HG02678 (cell line): ENCODE measurements around the gene ENDOG.
"Not testable (repeated sequence)": the region's sequence is repeated elsewhere in the genome, so short reads cannot be mapped to it uniquely, and the experiment has no call there.

Source experiments
- ATAC-seq: cut with Tn5 transposase; IDR thresholded peaks from one replicate; pipeline ENCODE4 v1.9.1; 2021; ENCODE audit warnings: mild to moderate bottlenecking, moderate library complexity; ENCODE audit not compliant: unreplicated experiment

The ENDOG gene

DNA sequence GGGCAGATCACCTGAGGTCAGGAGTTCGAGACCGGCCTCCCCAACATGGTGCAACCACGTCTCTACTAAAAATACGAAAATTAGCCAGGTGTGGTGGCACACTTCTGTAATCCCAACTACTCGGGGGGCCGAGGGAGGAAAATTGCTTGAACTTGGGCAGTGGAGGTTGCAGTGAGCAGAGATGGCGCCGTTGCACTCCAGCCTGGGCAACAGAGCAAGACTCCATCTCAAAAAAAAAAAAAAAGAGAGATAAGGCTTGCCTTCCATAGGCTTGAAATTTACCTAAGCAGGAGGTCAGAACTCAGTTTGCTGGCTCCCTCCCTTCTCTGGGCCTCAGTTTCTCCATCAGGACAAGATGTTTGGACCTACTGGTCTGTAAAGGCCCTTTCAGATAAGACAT lies 10.0 kb downstream of the ENDOG start:
- no peak for ATAC-seq

DNA sequence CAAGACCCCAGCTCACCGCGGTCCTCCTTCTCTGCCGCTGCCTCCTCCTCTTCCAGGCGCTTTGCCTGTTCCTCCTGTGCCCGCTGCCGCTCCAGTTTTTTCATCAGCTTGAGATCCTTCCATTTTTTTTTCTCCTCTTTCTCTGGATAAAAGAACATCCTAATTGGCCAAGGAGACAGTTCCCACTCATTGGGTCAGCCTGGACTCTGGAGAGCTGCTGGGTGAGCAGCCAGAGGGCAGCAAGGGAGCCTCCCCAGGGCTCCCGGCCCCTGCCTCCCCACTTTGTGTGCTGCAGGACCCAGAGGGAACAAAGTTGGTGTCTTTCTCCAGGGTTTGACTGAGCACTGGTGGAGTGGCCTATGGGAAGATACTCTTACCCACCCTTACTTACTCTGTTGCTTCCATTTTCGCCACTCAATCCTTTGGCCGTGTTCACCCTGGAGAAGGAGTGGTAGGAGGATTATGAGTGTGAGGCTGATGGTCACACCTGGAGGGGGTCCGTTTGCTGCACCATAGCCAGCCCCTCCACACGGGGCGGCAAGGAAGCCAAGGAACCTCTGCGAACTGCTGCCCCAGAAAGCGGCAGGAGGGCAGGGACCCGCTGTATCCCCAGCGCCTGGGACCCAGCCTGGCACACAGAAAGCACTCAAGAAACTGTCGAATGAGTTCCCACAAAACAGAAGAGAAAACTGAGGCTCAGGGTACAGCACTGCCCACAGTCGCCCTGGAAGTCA lies 10.6 kb downstream of the ENDOG start:
- no peak for ATAC-seq

DNA sequence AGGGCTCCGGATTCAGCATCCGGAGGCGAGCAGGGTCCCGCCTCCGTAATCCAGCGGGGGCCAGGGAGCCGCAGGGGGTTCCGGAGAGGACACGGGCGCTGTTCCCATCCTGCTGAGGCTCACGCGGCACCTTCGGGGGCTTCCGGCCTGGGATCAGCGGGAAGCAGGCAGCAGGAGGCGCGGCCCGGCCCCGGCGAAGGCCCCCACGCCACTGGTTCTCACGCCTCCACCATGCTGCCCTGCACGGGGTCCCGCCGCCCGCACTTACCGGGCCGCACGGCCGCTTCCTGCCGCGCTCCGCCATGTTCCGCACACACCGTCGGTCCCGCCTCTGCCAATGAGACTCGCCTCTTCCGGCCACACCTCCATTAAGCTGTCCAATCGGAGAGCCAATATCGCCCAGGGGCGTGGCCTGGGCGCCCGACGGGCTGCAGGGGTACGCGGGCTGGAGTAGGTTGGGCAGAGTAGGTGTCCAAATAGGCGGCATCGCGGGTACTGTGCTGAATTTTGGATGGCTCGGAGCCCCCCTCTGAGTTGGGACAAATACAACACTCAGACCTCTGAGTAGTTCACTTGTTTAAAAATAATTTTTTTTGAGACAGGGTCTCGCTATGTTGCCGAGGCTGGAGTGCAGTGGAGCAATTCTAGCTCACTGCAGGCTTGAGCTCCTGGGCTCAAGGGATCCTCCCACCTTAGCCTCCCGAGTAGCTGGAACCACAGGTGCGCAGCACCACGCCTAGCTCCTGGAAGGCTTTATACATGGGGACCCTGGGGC lies 11.4 kb downstream of the ENDOG start, which contains the start of gene SPOUT1:
SPOUT1 (minus strand) TSS at position 318 of the 775 bp plus-strand sequence; CDS start at position 304, 14 bp downstream.
- peak; percentile 98 for ATAC-seq

DNA sequence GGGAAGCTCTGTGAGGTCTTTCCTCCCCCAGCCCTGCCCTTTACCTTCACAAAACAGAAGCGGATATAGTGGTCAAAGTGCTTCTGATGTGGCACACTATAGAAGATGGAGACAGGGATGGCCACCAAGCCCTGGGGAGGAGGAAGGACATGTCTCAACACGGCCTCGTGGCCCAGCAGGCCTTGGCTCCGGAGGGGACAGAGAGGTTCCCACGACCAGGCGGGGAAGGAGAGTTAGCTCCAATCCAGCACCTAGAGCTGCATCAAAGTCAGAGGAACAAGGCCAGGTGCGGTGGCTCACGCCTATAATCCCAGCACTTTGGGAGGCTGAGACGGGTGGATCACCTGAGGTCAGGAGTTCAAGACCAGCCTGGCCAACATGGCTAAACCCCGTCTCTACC lies 15.4 kb downstream of the ENDOG start:
- ATAC-seq, result no peak

DNA sequence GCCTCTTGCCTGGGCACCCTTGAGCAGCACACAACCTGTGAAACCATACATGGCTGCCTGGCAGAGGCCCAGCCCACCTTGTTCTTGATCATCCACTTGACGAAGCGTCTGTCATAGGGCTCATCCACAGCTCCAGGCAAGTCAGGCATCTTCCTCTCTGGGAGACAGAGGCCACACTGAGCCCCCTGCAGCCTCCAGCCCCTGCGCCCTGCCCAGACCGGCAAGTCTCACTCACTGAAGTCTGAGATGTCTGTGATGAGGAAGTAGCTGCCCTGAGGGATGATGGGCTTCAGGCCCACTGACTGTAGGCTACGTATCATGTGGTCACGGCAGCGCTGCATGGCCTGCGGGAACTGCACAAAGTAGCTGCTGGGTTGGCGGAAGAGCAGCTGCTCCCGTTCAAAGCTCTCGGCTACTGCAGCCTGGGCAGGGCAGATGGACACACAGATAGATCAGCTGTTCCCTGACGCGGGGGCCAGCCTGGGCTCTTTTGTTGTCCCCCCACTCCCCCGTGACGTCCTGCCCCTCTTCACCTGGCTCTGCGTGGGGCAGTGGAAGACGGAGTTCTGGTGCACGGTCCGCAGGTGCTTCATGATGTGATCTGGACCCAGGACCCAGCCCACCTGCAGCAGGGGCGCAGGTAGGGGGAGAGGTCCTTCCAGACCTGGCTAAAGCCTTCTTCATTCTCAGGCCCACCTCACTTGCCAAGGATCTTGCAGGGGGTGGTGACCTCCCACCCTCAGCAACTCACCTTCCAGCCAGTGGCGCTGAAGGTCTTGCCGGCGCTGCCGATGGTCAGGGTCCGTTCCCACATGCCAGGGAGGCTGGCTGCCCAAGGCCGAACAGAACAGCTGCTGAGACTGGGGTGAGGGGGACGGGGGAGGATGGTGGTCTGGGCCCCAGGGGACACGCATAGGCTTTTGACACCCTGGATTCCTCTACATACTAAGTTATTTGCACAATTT lies 17.2 kb downstream of the ENDOG start:
- ATAC-seq, result no peak

DNA sequence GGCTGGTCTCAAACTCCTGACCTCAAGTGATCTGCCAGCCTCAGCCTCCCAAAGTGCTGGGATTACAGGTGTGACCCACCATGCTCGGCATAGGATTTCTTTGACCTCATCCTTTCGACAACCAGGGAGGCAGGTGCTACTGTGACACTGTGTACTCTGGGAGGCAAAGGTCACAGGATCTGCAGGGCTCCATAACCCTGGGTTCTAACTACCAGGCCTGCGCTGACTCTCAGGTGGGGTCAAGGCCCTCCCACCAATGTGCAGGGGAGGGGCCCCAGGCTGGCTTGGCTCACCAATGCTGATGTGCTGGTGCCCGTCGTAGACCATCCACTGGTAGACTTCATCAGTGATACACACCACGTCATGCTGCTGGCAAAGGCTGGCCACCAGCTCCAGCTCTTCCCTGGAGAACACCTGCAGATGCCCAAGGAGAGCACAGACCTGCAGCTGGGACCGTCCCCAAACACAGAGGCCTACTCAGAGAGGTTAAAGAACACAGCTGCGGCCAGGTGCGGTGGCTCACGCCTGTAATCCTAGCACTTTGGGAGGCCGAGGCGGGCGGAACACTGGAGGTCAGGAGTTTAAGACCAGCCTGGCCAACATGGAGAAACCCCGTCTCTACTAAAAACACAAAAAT lies 18.3 kb downstream of the ENDOG start:
- ATAC-seq, result no peak

DNA sequence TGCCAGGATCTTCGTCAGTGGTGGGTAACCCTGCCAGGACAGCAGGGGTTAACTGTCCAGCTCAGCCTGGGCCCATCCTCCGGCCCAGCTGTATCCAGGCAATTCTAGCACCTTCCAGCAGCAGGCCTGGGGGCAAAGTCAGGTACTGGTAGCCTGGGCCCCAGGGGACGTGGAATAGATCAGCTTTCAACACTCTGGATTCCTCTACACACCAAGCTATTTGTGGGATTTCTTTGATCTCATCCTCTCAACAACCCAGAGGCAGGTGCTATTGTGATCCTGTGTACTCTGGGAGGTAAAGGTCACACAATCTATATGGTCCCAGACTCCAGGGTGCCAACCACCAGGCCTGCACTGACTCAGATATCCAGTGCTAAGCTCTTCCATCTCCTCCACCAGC lies 20.0 kb downstream of the ENDOG start:
- no peak for ATAC-seq

DNA sequence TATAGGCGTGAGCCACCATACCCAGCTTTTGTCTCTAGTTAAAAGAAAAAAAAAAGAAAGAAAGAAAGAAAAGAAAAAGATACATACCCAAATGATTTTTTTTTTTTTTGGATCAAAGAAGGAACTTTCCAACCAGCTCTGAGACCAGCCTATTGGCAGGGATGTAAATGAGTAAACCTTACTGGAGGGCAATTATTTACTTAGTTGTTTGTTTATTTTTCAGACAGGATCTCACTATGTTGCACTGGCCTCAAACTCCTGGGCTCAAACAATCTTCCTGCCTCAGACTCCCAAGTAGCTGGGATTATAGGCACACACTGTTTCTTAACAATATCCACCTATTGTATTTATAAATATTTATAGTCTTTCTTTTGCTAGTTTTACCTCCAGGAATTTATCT lies 22.2 kb downstream of the ENDOG start:
- ATAC-seq, result no peak

DNA sequence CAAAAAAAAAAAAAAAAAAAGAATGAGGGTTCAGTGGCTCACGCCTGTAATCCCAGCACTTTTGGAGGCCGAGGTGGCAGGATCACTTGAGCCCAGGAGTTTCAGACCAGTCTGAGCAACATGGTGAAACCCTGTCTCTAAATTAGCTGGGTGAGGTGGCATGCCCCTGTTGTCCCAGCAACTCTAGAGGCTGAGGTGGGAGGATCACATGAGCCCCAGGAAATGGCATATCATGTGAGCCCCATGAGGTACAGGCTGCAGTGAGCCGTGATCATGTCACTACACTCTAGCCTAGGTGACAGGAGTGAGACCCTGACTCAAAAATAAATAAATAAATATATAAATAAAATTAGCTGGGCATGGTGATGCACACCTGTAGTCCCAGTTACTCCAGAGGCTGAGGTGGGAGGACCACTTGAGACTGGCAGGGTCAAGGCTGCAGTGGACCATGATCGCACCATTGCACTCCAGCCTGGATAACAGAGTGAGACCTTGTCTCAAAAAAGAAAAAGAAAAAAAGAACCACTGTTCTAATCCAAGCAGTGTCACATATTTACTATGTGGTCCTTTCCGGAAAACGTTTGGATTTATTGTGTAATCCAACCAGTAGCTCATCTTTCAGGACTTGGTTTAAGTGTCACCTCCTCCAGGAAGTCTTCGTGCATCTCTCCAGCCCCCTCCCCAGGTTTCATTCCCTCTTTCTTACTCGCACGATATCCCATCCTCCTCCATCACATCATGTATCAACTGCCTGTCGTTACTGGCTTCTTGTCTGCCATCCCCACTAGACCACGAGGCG lies 23.6 kb downstream of the ENDOG start:
- no peak for ATAC-seq

DNA sequence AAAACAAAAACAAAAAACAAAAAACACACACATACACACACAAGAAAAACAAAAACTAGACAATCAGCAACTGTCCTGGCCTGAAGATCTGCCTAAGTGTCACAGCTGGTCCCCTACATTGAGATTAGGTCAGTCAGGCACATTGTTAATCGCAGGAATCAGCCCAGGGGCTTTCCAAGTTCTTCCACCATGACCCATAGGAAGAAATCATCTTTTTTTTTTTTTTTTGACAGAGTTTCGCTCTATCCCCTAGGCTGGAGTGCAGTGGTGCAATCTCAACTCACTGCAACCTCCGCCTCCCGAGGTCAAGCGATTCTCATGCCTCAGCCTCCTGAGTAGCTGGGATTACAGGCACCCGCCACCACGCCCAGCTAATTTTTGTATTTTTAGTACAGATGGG lies 24.9 kb downstream of the ENDOG start:
- ATAC-seq, result not testable (repeated sequence)

DNA sequence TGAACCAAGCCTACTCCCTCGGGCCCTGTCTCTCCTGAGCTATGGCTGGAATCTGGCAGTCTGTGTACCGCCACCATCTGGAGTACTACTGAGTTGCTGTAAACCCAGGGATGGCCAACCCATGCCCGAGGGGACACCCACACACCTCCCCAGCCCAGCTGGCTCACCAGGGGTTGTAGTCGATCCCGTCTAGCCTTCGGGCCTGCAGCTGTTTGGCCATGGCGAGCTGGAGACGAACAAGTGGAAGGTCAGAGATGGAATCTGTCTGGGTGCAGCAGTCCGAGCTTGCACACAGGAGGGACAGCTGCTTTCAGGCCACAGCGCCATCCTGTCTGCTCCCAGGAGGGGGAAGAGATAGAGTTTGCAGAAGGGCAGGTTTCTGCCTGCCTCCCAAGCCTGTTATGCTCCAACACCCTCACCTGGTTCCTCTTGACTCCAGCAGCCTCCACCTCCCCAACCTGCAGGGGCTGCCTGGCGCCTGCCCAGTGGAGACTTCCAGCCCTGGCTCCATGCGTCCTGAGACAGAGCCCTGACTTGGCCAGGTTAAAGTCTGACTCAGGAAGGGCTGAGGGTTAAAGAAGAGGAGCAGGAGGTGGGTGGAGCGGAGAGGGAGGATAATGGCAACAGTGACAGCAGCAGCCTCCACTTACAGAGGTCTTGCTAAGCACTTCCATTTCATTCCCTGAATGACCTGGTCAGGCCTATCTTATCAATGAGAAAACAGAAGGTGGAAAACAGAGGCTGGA lies 27.1 kb downstream of the ENDOG start:
- ATAC-seq, result no peak

DNA sequence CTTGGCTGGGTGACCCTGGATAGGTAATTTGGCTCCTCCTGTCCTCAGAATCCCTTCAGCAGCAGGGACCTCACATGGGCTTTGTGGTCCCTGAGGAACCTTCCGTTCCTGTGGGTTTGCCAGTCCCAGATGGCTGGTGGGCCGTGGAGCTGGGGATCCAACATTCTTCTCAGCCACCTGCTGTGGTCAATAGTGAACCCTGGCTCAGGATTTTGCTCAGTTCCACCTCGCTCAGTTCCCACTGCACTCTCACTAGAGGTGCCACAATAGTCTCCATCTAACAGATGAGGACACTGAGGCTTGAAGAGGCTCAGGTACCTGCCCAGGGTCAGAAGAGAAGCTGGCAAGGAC lies 28.4 kb downstream of the ENDOG start:
- no peak for ATAC-seq

DNA sequence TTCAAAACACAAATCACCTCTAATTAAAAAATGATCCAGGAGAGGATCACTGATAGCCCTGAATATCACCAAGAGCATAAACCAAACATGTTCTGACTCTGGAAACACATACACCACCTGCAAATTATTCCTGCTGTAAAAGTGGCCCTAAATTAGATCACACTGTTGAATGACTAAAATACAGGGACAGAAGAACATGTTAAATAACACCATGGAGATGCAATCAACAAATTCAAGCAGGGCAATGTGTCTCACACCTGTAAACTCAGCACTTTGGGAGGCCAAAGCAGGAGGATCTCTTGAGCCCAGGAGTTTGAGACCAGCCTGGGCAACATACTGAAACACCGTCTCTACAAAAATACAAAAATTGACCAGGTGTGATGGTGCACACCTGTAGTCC lies 29.5 kb downstream of the ENDOG start:
- ATAC-seq, result no peak

DNA sequence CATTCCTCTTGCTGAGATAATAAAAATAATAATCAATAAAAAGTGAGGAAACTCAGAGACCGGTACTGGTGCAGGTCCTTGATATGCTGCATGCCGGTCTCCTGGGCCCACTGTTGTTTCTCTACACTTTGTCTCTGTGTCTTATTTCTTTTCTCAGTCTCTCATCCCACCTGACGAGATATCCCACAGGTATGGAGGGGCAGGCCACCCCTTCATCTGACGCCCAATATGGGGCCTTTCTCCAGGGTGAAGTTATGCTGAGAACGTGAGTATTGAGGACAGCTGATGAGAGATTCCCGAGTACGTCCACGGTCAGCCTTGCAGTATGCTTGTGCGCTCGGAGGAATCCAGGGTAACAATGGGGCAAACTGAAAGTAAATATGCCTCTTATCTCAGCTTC lies 32.7 kb downstream of the ENDOG start:
- not testable (repeated sequence) for ATAC-seq

DNA sequence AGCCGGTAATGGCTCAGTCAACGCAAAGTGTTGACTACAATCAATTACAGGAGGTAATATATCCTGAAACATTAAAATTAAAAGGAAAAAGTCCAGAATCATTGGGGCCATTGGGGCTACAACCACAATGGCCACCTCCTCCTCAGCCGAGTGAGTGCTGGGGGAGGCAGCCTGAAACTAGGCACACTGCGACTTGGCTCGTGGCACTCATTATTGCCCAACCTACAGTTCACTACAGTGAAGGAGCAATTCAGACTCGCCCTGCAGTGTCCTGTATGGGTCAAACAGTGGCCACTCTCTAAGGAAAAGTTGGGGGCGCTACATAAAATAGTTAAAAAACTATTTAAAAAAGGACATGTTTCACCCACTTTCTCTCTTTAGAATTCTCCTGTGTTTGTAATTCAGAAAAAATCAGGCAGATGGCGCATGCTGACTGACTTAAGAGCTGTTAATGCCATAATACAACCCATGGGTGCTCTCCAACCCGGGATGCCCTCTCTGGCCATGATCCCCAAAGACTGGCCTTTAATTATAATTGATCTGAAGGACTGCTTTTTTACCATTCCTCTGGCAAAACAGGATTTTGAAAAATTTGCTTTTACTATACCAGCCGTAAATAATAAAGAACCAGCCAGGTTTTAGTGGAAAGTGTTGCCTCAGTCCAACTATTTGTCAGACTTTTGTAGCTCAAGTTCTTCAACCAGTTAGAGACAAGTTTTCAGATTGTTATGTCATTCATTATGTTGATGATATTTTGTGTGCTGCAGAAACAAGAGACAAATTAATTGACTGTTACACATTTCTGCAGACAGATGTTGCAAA lies 33.7 kb downstream of the ENDOG start:
- ATAC-seq, result not testable (repeated sequence)

DNA sequence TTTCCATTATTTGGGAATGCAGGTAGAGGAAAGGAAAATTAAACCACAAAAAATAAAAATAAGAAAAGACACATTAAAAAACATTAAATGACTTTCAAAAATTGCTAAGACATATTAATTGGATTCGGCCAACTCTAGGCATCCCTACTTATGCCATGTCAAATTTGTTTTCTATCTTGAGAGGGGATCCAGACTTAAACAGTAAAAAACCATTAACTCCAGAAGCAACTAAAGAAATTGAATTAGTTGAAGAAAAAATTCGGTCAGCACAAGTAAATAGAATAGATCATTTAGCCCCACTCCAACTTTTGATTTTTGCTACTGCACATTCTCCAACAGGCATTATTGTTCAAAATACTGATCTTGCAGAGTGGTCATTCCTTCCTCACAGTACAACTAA lies 34.3 kb downstream of the ENDOG start:
- ATAC-seq, result not testable (repeated sequence)

DNA sequence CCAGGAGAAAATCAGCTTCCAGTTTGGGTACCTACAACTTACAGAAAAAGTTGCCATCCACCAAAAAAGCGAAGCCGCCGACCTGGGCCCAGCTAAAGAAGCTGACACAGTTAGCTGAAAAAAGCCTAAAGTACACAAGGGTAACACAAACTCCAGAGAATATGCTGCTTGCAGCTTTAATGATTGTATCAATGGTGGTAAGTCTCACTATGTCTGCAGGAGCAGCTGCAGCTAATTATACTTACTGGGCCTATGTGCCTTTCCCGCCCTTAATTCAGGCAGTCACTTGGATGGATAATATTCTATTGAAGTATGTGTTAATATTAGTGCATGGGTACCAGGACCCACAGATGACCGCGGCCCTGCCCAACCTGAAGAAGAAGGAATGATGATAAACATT lies 36.2 kb downstream of the ENDOG start:
- ATAC-seq, result not testable (repeated sequence)

DNA sequence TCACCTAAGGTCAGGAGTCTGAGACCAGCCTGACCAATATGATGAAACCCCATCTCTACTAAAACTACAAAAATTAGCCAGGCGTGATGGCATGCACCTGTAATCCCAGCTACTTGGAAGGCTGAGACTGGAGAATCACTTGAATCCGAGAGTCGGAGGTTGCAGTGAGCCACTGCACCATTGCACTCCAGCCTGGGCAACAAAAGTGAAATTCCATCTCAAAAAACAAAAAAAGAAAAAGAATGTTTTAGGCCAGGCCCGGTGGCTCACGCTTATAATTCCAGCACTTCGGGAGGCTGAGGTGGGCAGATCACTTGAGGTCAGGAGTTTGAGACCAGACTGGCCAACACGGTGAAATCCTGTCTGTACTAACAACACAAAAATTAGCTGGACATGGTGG lies 40.2 kb downstream of the ENDOG start:
- ATAC-seq, result not testable (repeated sequence)
